Measurements from ENCODE around the gene TCF3. TPM values are rescaled to one million over a fixed set of nuclear protein-coding genes. Genes with fewer than 3 reads are reported as not detected.

TCF3 gene
- polyA plus RNA-seq, 3 donors: 2.4 to 36.2 (median 3.3) TPM

GRCh38 chr19:1613146-1613545 is 39.3 kb downstream of the TCF3 start:
- Mint-ChIP-seq H3K4me1 (peaks cover 17% of the 10 kb centered on the region), H3K9me3 (no peaks in the 10 kb centered on the region), H3K27ac (peak overlapping the region in 1 of 7 donors; percentile 14), H3K27me3 (ENCODE audit: low read depth in 3 of 3) (peaks cover 2 to 13% (median 6%) of the 10 kb centered on the region in 3 donors), H3K4me3 (no peak overlapping the region), H3K36me3 (peaks cover 39 to 75% of the 10 kb centered on the region in 2 donors)
- no peak overlapping the region for H3K27ac ChIP-seq (ENCODE audit: low read depth in 1 of 2, low read length in 2 of 2)
- H3K9me3 ChIP-seq (replicated peaks in 1 of 2; ENCODE audit: control insufficient read depth in 1 of 2, insufficient read depth in 1 of 2, low read length in 2 of 2): no peaks in the 10 kb centered on the region
- peaks cover 15 to 17% of the 10 kb centered on the region in 2 donors for H3K4me1 ChIP-seq (ENCODE audit: control insufficient read depth in 1 of 2, insufficient read depth in 2 of 2, low read length in 2 of 2)
- no peak overlapping the region for H3K4me3 ChIP-seq (replicated peaks in 1 of 3; ENCODE audit: low read depth in 2 of 3, low read length in 3 of 3)
- peaks cover 48 to 50% of the 10 kb centered on the region in 2 donors for H3K36me3 ChIP-seq (replicated peaks in 1 of 2; ENCODE audit: control insufficient read depth in 1 of 2, insufficient read depth in 2 of 2, low read length in 2 of 2)
- H3K9ac ChIP-seq (ENCODE audit: insufficient read depth, low read length, poor library complexity, severe bottlenecking): no peak overlapping the region
- H3K4me2 ChIP-seq (replicated peaks; ENCODE audit: extremely low read depth, low read length, poor library complexity, severe bottlenecking): no peak overlapping the region
- no peak overlapping the region for H2AFZ ChIP-seq (ENCODE audit: insufficient read depth, low read depth, low read length, poor library complexity, severe bottlenecking)
- H3K27me3 ChIP-seq (ENCODE audit: control insufficient read depth in 2 of 2, insufficient read depth in 2 of 2, low read length in 2 of 2): peaks cover 0 to 6% of the 10 kb centered on the region in 2 donors
- H4K20me1 ChIP-seq (ENCODE audit: insufficient read depth, low read length): no peaks in the 10 kb centered on the region
- intact Hi-C loops (cut with micrococcal nuclease): no loop called here
- TF ChIP-seq CTCF (IDR thresholded peaks at IDR 0.05): no peak
- no peak for DNase-seq
- 100% methylated on average over 7 of the region's 9 CpGs for WGBS (ENCODE audit: insufficient coverage)
- no peaks in the 10 kb centered on the region for H3K79me2 ChIP-seq (ENCODE audit: insufficient read depth, low read length)

- no peak for TF ChIP-seq CTCF (IDR thresholded peaks at IDR 0.05)
- Histone ChIP-seq H3K4me1 (ENCODE audit: control insufficient read depth in 1 of 2, insufficient read depth in 2 of 2, low read length in 2 of 2) (peaks cover 15 to 17% of the 10 kb centered on the region in 2 donors), H3K27me3 (ENCODE audit: control insufficient read depth in 2 of 2, insufficient read depth in 2 of 2, low read length in 2 of 2) (peaks cover 0 to 6% of the 10 kb centered on the region in 2 donors), H3K36me3 (replicated peaks in 1 of 2; ENCODE audit: control insufficient read depth in 1 of 2, insufficient read depth in 2 of 2, low read length in 2 of 2) (peaks cover 47 to 50% of the 10 kb centered on the region in 2 donors), H3K79me2 (ENCODE audit: insufficient read depth, low read length) (no peaks in the 10 kb centered on the region), H3K4me3 (replicated peaks in 1 of 3; ENCODE audit: low read depth in 2 of 3, low read length in 3 of 3) (no peak overlapping the region), H3K9me3 (replicated peaks in 1 of 2; ENCODE audit: control insufficient read depth in 1 of 2, insufficient read depth in 1 of 2, low read length in 2 of 2) (no peaks in the 10 kb centered on the region), H3K4me2 (replicated peaks; ENCODE audit: extremely low read depth, low read length, poor library complexity, severe bottlenecking) (no peak overlapping the region), H3K9ac (ENCODE audit: insufficient read depth, low read length, poor library complexity, severe bottlenecking) (no peak overlapping the region), H4K20me1 (ENCODE audit: insufficient read depth, low read length) (no peaks in the 10 kb centered on the region), H3K27ac (ENCODE audit: low read depth in 1 of 2, low read length in 2 of 2) (no peak overlapping the region), H2AFZ (ENCODE audit: insufficient read depth, low read depth, low read length, poor library complexity, severe bottlenecking) (no peak overlapping the region)
- Mint-ChIP-seq H3K36me3 (peaks cover 36 to 70% of the 10 kb centered on the region in 2 donors), H3K4me3 (no peak overlapping the region), H3K27ac (no peak overlapping the region), H3K27me3 (ENCODE audit: low read depth in 3 of 3) (peaks cover 3 to 15% (median 7%) of the 10 kb centered on the region in 3 donors), H3K9me3 (no peaks in the 10 kb centered on the region), H3K4me1 (peaks cover 17% of the 10 kb centered on the region)
- intact Hi-C loops (cut with micrococcal nuclease): no loop called here
- WGBS (ENCODE audit: insufficient coverage): 98% methylated on average over 36 of the region's 39 CpGs
- no peak for DNase-seq
Observed at GRCh38 chr19:1612114-1613086, 40.0 kb downstream of the TCF3 start.
